Measurements from ENCODE around the gene PORCN.

DNA sequence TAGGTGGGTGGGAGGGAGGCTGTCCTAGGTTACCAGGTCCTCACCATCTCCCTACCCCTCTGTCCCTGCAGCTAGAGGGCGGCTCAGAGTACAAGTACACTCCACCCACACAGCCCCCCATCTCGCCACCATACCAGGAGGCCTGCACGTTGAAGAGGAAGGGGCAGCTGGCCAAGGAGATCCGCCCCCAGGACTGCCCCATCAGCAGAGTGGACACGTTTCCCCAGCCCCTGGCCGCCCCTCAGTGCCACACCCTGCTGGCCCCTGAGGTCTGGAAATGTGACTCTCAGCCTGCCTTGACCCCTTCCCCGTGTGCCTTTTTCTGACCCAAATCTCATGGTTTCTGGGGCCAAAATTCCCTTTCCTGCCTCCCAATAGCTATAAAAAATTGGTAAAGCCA, 26.3 kb upstream of the PORCN start:
- TF ChIP-seq POLR2A (IDR thresholded peaks at IDR 0.05) (no peak), CTCF (IDR thresholded peaks at IDR 0.05) (no peak)

Measured in right lobe of liver (tissue), 4 donors.